Vagina (tissue), 2 donors: ENCODE results near the gene ABCG4.

Source experiments
- CTCF ChIP-seq, 3 experiments: fragments of 450-650 bp in 2 of 3; fragments of 200-600 bp in 1 of 3; sonication (generic) in 1 of 3; IDR thresholded peaks; one replicate each; pipeline ENCODE4 v1.5.1; 2017 to 2019; ENCODE audit warnings: antibody characterized with exemption in 3 of 3, mild to moderate bottlenecking in 2 of 3, moderate library complexity in 2 of 3
- POLR2A ChIP-seq, 2 donors: fragments of 450-650 bp; IDR thresholded peaks; one replicate each; pipeline ENCODE4 v1.6.1; 2017; ENCODE audit warnings: antibody characterized with exemption in 2 of 2, mild to moderate bottlenecking in 2 of 2, moderate library complexity in 2 of 2

GRCh38 chr11:119156496-119156895 lies 7.6 kb downstream of the ABCG4 start:
- TF ChIP-seq POLR2A (IDR thresholded peaks at IDR 0.05) = no peak
- no peak for TF ChIP-seq CTCF (IDR thresholded peaks at IDR 0.05)
